Muscle of leg (tissue), 11 donors: ENCODE measurements around the gene SLC5A9. TPM values are rescaled to one million over a fixed set of nuclear protein-coding genes. Genes with fewer than 3 reads are reported as not detected.

Experiments
- DNase-seq: peaks from one replicate; pipeline ENCODE4 v3.0.0; 2013
- H3K27ac ChIP-seq: one replicate; pipeline ENCODE4 v1.5.1; 2013; ENCODE audit warnings: mild to moderate bottlenecking, low read length, control low read depth
- H3K27me3 ChIP-seq: one replicate; pipeline ENCODE4 v1.6.1; 2013; ENCODE audit warnings: low read length; ENCODE audit not compliant: control insufficient read depth, insufficient read depth
- H3K36me3 ChIP-seq: one replicate; pipeline ENCODE4 v1.6.1; 2013; ENCODE audit warnings: low read length; ENCODE audit not compliant: control insufficient read depth, insufficient read depth
- H3K4me1 ChIP-seq: one replicate; pipeline ENCODE4 v1.6.1; 2013; ENCODE audit warnings: low read length; ENCODE audit not compliant: control insufficient read depth, insufficient read depth
- H3K4me3 ChIP-seq: one replicate; pipeline ENCODE4 v1.5.1; 2013; ENCODE audit warnings: low read length, control low read depth
- H3K9me3 ChIP-seq: replicated peaks from 2 replicates; pipeline ENCODE4 v1.6.1; 2013; ENCODE audit warnings: low read depth, low read length; ENCODE audit not compliant: control insufficient read depth
- WGBS: methylation state at CpG from one replicate; pipeline ENCODE4 v1.1.5; 2013; ENCODE audit warnings: missing lambda C conversion rate; ENCODE audit not compliant: insufficient coverage; 5-methylcytosine and 5-hydroxymethylcytosine counted together
- polyA plus RNA-seq, 8 donors: library from polyadenylated mRNA; unstranded; fragments of 120-200 nt; gene quantifications; one replicate each; pipeline versions ENCODE4 v1.2.1 to v1.2.3, GENCODE V29; 2013; ENCODE audit warnings: inconsistent platforms in 1 of 8, low replicate concordance in 1 of 8; ENCODE audit not compliant: insufficient read length in 8 of 8, insufficient read depth in 1 of 8
- total RNA-seq: library from RNA; stranded (reverse); fragments of 120-200 nt; gene quantifications from one replicate; pipeline ENCODE4 v1.2.4, GENCODE V29; 2013

Gene SLC5A9
- total and polyA plus RNA-seq, 9 donors, result 0.04 to 8.9 (median 0.94) TPM

DNA sequence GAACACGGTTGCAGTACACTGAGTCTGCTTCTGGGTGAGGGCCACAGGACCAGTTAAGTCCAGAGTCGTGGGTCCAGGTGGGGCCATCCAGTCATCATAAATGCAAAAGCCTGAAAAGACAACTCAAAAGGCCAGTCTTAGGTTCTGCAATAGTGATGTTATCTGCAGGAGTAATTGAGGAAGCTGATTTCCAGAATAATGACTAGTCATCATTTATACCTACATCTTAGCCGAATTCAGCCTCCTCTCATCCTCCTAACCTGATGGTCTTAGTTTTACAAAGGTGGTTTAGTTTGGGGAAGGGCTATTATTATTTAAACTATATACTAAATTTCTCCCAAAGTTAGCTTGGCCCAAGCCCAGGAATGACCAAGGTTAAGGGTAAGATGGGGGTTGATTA lies 23.5 kb upstream of the SLC5A9 start:
- no peaks in the 10 kb centered on the region for H3K36me3 ChIP-seq
- no peaks in the 10 kb centered on the region for H3K4me1 ChIP-seq
- 48% methylated on average over 2 of the region's 3 CpGs for WGBS
- H3K9me3 ChIP-seq, result no peaks in the 10 kb centered on the region
- H3K27ac ChIP-seq, result no peak overlapping the region
- H3K27me3 ChIP-seq, result no peaks in the 10 kb centered on the region
- H3K4me3 ChIP-seq, result no peak overlapping the region
- no peak for DNase-seq

DNA sequence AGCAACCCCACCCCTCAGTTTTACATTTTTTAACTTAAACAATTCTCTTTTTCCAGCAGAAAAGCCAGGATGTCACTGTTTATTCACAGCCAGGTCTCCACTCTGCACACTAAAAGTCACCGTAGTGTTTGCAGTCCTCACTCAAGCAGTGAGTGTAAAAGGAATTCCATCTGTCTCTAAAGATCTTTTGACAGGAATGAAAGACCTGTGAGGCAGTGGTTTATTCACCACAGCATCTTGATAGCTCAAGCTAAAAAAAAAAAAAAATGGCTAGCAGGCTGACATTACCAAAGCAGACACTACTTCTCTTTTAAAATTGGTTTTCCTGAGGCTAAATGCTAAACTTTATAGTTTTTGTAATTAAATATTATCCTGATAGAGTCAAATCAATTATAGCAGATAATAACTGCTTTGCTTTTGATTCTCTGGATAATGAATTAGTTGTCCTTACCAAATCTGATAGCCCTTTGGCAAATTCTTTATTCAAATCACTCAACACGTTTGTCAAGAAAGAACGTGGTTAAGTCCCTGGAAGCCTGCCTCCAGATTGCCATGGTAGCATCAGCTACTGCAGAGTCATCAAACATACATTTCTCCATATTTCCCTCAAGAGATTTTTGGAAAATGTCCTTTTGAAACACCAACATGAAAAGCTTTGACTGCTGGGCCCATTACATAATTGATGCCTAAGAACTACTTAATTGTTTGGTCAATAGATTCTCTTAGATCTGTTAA lies 22.2 kb upstream of the SLC5A9 start:
- H3K4me3 ChIP-seq, result no peak overlapping the region
- DNase-seq, result no peak
- H3K9me3 ChIP-seq, result no peaks in the 10 kb centered on the region
- no peak overlapping the region for H3K27ac ChIP-seq
- H3K27me3 ChIP-seq, result no peaks in the 10 kb centered on the region
- H3K36me3 ChIP-seq, result no peaks in the 10 kb centered on the region
- no peaks in the 10 kb centered on the region for H3K4me1 ChIP-seq
- 62% methylated on average over 2 of the region's 3 CpGs for WGBS

DNA sequence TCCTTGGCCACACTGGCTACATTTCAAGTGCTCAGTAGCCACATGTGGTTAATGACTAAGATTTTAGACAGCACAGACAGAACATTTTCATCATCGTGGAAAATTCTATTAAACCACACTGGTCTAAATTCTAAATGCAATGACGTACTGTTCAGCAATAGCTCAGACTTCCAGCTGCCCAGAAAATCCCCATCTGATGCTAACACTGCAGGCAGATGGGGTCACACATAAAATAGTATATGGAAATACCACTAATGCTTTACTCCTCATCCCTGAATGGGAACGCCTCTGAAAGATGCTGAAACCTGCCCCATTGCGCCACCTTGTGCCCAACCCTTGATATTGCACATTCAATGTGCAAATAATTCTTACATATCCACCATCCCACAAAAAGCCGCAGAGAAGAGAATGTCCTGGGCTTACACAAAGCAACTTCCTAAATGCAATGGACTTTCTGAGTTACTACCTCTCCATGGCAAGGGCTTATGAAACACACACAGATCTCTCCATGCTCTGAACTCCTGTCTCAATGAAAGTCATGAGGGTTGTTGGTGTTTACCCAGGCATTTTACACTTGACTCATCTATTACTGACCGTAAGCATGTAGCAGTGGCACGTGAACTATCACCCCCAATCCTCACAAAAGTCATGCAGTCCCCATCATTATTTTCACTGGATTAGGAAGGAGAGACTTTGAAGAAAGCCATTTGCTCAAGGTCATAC lies 20.3 kb upstream of the SLC5A9 start:
- Histone ChIP-seq H3K4me1 (no peaks in the 10 kb centered on the region), H3K9me3 (no peaks in the 10 kb centered on the region), H3K36me3 (no peaks in the 10 kb centered on the region), H3K27me3 (no peaks in the 10 kb centered on the region), H3K27ac (no peak overlapping the region), H3K4me3 (no peak overlapping the region)
- WGBS, result 20% methylated on average over 3 of the region's 7 CpGs
- peak; percentile 75 for DNase-seq

DNA sequence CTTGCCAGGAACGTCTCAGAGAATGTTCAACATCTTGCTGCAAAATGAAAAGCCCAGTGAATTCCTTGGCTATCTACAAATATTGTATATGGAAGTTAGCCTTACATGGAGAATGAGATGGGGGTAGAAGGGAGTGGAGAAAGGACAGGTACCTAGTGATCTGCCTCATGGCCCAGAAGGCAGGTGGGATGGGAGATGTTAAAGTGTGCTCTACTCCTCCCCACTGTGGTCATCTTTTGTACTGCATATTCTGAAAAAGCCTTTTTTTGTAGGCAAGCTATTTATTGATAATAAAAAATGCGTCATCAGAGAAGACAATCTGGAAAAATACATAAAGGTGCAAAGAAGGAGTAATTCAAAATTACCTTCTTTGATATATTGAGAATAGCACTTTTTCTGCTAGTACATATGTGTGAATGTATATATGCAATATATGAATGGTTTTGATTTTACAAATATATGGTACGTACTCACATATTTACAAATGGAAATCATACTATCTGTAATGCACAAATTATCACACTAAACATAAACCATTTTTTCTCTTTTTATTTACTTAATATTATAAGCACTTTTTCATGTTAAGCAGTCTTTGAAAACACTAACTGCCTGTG lies 19.1 kb upstream of the SLC5A9 start:
- Histone ChIP-seq H3K27ac (no peak overlapping the region), H3K36me3 (no peaks in the 10 kb centered on the region), H3K27me3 (no peaks in the 10 kb centered on the region), H3K9me3 (no peaks in the 10 kb centered on the region), H3K4me3 (no peak overlapping the region), H3K4me1 (no peaks in the 10 kb centered on the region)
- DNase-seq, result no peak
- 80% methylated on average over 1 of the region's 3 CpGs for WGBS

DNA sequence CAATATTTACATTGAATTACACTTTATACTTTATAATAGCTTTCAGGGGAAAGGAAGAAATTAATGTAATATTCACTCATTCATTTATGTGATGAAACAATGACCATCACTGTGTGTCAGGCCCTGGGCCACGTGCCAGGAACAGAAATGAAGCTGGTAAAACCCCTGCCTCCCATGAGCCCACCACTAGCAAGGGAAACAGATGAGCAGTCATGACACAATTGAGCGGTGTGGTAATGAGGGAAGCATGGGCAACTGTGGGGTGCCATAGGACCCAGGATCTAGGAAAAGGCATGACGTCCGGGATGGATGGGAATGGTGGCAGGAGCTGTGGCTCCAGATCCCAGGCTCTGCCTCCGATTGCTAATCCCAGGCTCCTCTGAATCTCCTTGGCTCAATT lies 17.0 kb upstream of the SLC5A9 start:
- DNase-seq, result no peak
- H3K27me3 ChIP-seq, result no peaks in the 10 kb centered on the region
- no peaks in the 10 kb centered on the region for H3K4me1 ChIP-seq
- no peak overlapping the region for H3K27ac ChIP-seq
- no peaks in the 10 kb centered on the region for H3K36me3 ChIP-seq
- no peak overlapping the region for H3K4me3 ChIP-seq
- WGBS, result 83% methylated on average over 3 of the region's 5 CpGs
- H3K9me3 ChIP-seq, result no peaks in the 10 kb centered on the region

DNA sequence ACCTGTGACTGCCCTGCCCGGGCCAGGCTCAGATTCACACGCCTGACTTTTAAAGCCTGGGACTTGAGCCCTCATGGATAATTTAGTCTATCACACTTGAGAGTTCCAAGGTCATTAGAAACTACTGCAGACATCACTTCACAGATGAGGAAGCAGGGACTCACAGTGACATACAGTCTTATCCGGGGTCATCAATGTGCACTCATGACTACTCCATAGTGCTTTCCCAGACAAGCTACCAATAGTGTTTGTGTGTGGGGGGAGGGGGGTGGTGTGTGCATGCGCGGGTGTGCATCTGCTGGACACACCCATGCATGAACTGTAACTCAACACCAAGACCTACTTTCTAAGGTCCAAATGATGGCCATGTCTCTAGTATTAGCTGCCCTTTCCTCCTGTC lies 16.1 kb upstream of the SLC5A9 start:
- H3K27me3 ChIP-seq, result no peaks in the 10 kb centered on the region
- no peaks in the 10 kb centered on the region for H3K9me3 ChIP-seq
- WGBS, result 66% methylated on average over 2 of the region's 5 CpGs
- H3K4me3 ChIP-seq, result no peak overlapping the region
- H3K36me3 ChIP-seq, result no peaks in the 10 kb centered on the region
- no peaks in the 10 kb centered on the region for H3K4me1 ChIP-seq
- no peak overlapping the region for H3K27ac ChIP-seq
- no peak for DNase-seq

DNA sequence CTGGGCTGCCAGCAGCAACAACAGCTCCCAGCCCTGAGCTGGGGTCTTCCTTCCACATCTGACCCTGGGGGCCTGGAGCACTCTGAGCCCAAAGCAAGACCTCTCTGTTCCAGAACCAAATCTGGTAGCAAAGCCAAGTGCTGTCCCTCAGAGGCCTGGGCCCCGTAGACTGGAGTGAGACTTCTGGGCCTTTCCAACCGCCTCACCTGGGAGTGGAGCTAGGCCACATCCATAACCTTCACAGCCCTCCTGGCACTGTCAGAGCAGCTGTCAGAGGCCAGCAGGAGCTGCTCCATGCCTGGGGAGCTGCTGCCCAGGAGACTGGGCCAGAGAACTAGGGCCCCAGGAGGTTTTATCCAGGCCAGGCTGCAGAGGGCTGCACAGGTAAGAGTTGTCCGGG lies 15.4 kb upstream of the SLC5A9 start:
- no peaks in the 10 kb centered on the region for H3K4me1 ChIP-seq
- WGBS, result 47% methylated on average over 3 of the region's 3 CpGs
- no peaks in the 10 kb centered on the region for H3K36me3 ChIP-seq
- H3K9me3 ChIP-seq, result no peaks in the 10 kb centered on the region
- H3K27ac ChIP-seq, result no peak overlapping the region
- no peaks in the 10 kb centered on the region for H3K27me3 ChIP-seq
- DNase-seq, result no peak
- H3K4me3 ChIP-seq, result no peak overlapping the region

DNA sequence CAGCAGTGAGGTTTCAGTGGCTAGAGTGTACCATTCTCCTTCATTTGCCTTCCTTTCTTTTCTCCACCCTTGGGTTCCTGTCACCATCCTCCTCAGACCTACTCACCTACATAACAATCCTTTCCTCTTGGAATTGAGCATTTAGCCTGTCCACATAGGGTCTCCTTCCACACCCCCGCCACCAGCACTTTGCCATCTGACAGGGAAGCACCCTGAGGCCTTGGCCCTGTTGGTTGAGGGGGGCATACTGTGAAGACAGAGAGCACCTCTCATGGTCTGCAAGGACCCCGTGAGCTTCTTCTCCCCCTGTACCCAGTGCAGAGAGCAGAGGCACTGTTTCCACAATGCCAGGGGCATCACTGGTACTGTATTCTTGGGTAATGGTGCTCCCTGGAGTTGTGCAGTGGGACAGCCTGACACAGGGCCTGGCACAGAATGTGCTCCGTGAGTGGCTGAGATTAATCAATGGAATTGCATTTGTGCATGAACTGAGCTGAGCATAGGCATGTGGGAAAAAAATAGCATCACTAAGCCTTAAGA lies 14.9 kb upstream of the SLC5A9 start:
- Histone ChIP-seq H3K4me1 (no peaks in the 10 kb centered on the region), H3K27me3 (no peaks in the 10 kb centered on the region), H3K9me3 (no peaks in the 10 kb centered on the region), H3K27ac (no peak overlapping the region), H3K36me3 (no peaks in the 10 kb centered on the region), H3K4me3 (no peak overlapping the region)
- 92% methylated on average over 1 of the region's 3 CpGs for WGBS
- DNase-seq, result no peak

DNA sequence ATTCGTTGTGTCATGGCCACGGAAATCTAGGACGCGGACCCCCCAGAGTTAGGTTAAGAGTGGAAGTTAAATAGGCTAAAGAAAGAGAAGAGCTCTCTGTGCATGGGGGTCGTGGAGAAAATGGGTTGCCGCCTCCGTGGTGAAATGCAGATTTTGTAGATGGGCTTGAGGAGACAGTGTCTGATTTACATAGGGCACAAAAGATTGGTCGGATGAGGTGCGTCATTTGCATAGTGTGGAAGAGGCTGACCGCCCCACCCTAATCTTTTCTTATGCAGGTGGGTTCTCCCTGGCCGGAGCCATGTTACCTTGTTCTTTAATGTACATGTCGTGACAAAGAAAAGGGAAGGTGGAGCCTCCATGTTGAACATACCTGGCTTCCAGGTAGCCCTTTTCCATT lies 14.3 kb upstream of the SLC5A9 start:
- Histone ChIP-seq H3K4me3 (no peak overlapping the region), H3K36me3 (no peaks in the 10 kb centered on the region), H3K9me3 (no peaks in the 10 kb centered on the region), H3K27me3 (no peaks in the 10 kb centered on the region), H3K4me1 (no peaks in the 10 kb centered on the region), H3K27ac (no peak overlapping the region)
- no peak for DNase-seq
- WGBS, result 83% methylated on average over 11 of the region's 12 CpGs

DNA sequence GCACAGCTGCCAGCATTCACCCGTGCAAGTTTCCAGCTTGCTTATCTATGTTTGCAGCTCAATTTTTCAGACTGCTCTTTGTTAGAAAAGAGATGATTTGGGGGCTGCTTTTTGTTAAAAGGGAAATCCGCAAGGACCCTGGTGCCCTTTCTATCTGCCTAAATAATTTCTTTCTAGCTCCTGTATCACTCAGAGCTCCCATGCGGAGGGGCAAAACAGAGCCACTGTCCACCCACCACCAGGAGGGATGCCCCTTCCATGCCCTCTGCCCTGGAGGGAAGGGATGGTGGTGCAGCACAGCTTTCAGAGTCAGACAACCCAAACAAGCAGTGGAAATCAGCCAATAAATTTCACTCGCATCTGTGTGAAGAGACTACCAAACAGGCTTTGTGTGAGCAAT lies 13.9 kb upstream of the SLC5A9 start:
- Histone ChIP-seq H3K27me3 (no peaks in the 10 kb centered on the region), H3K4me3 (no peak overlapping the region), H3K4me1 (no peaks in the 10 kb centered on the region), H3K36me3 (no peaks in the 10 kb centered on the region), H3K27ac (no peak overlapping the region), H3K9me3 (no peaks in the 10 kb centered on the region)
- 57% methylated on average over 1 of the region's 4 CpGs for WGBS
- DNase-seq, result no peak
